Activated CD4-positive, alpha-beta T cell treated with anti-CD3 and anti-CD28 coated beads, Interleukin-2, amount 10 ng/mL, durations not matched to agents 24 days and 14 days (primary cell): ENCODE measurements around the gene NDOR1. TPM values are rescaled to one million over a fixed set of nuclear protein-coding genes. Genes with fewer than 3 reads are reported as not detected.
A peak's percentile ranks its signal among the peaks of the same experiment; 100 is the strongest.

ENCODE experiments used
- DNase-seq: peaks from one replicate; pipeline ENCODE4 v3.0.0; 2022
- H3K27ac Mint-ChIP-seq: one replicate; pipeline ENCODE4 v1.8.0; 2022; ENCODE audit warnings: mild to moderate bottlenecking, mixed read lengths
- H3K27me3 Mint-ChIP-seq: one replicate; pipeline ENCODE4 v1.8.0; 2022; ENCODE audit warnings: mixed read lengths
- H3K36me3 Mint-ChIP-seq: one replicate; pipeline ENCODE4 v1.8.0; 2022; ENCODE audit warnings: low read depth, mild to moderate bottlenecking, mixed read lengths
- H3K4me1 Mint-ChIP-seq: one replicate; pipeline ENCODE4 v1.8.0; 2021; ENCODE audit warnings: mixed read lengths
- H3K4me3 Mint-ChIP-seq: one replicate; pipeline ENCODE4 v1.8.0; 2022; ENCODE audit warnings: mild to moderate bottlenecking, moderate library complexity, mixed read lengths
- H3K9me3 Mint-ChIP-seq: one replicate; pipeline ENCODE4 v1.8.0; 2021; ENCODE audit warnings: mixed read lengths
- intact Hi-C: fragments of 100-400 bp; cut with micrococcal nuclease; formaldehyde crosslinking; loops from one replicate; pipeline ENCODE4 v1.15.1; 2023
- total RNA-seq: library from RNA; stranded (reverse); gene quantifications from 2 replicates; pipeline ENCODE4 v1.2.3, GENCODE V29; 2022

The NDOR1 gene
- total RNA-seq, 1 donor from 2014 or later: 45.1 TPM

GRCh38 chr9:137220317-137221094 lies 15.0 kb downstream of the NDOR1 start:
- intact Hi-C loops: no loop called here
- DNase-seq: no peak

GRCh38 chr9:137221095-137221505 lies 15.6 kb downstream of the NDOR1 start:
- intact Hi-C loops: no loop called here
- DNase-seq: no peak
- Mint-ChIP-seq H3K9me3 (no peaks in the 10 kb centered on the region), H3K27ac (peak overlapping the region; percentile 41), H3K27me3 (no peaks in the 10 kb centered on the region), H3K4me1 (peaks cover 4% of the 10 kb centered on the region), H3K36me3 (no peaks in the 10 kb centered on the region), H3K4me3 (peak overlapping the region; percentile 74)

More at GRCh38 chr9:137220317-137221094, 15.0 kb downstream of the NDOR1 start:
- H3K36me3 Mint-ChIP-seq: no peaks in the 10 kb centered on the region
- H3K4me3 Mint-ChIP-seq: peak overlapping the region; percentile 74
- peak overlapping the region; percentile 41 for H3K27ac Mint-ChIP-seq
- no peaks in the 10 kb centered on the region for H3K9me3 Mint-ChIP-seq
- no peaks in the 10 kb centered on the region for H3K27me3 Mint-ChIP-seq
- H3K4me1 Mint-ChIP-seq: peaks cover 4% of the 10 kb centered on the region

- no peaks in the 10 kb centered on the region for H3K36me3 Mint-ChIP-seq
- intact Hi-C loops: loop anchor here (2.0 kb wide), 1 partner anchor 93 kb away; no protein-coding TSS in a partner anchor
- no peak for DNase-seq
- no peak overlapping the region for H3K27ac Mint-ChIP-seq
- no peak overlapping the region for H3K4me3 Mint-ChIP-seq
- H3K27me3 Mint-ChIP-seq: no peaks in the 10 kb centered on the region
- H3K9me3 Mint-ChIP-seq: no peaks in the 10 kb centered on the region
- peaks cover 4% of the 10 kb centered on the region for H3K4me1 Mint-ChIP-seq
These were observed 16.1 kb downstream of the NDOR1 start for GRCh38 chr9:137221506-137222111.

- H3K27ac Mint-ChIP-seq: peak within 1 kb of the TSS; percentile 90
- DNase-seq: peak; percentile 79
- H3K4me1 Mint-ChIP-seq: peaks cover 4% of the 10 kb centered on the region
- H3K27me3 Mint-ChIP-seq: no peaks in the 10 kb centered on the region
- H3K4me3 Mint-ChIP-seq: peak within 1 kb of the TSS; percentile 88
- no peaks in the 10 kb centered on the region for H3K36me3 Mint-ChIP-seq
- no peaks in the 10 kb centered on the region for H3K9me3 Mint-ChIP-seq
- intact Hi-C loops: loop anchor here (1.0 to 2.0 kb wide), 6 partner anchors 17 to 136 kb away; partner anchors contain the start of genes ANAPC2, MAN1B1, NDOR1 and SSNA1
These were observed 16.9 kb downstream of the NDOR1 start, which contains the start of gene RNF208 for GRCh38 chr9:137222190-137223077. Gene RNF208, minus strand, starts transcription at chr9:137222240. Its CDS starts 1,028 bp downstream, at chr9:137221212.

- H3K9me3 Mint-ChIP-seq: no peaks in the 10 kb centered on the region
- peak overlapping the region; percentile 90 for H3K27ac Mint-ChIP-seq
- peak; percentile 99 for DNase-seq
- H3K4me1 Mint-ChIP-seq: peaks cover 6% of the 10 kb centered on the region
- peaks cover 2% of the 10 kb centered on the region for H3K27me3 Mint-ChIP-seq
- peak overlapping the region; percentile 88 for H3K4me3 Mint-ChIP-seq
- intact Hi-C loops: loop anchor here (1.0 to 2.0 kb wide), 6 partner anchors 18 to 137 kb away; partner anchors contain the start of genes ANAPC2, MAN1B1, NDOR1 and SSNA1
- H3K36me3 Mint-ChIP-seq: no peaks in the 10 kb centered on the region
These were observed 17.8 kb downstream of the NDOR1 start for GRCh38 chr9:137223078-137223970.

GRCh38 chr9:137224830-137225694 lies 19.6 kb downstream of the NDOR1 start, which contains the start of gene CYSRT1:
Gene CYSRT1, plus strand, starts transcription at chr9:137225174. Its CDS starts 448 bp downstream, at chr9:137225622.
- DNase-seq: peak; percentile 75
- intact Hi-C loops: no loop called here
- H3K27me3 Mint-ChIP-seq: peaks cover 2% of the 10 kb centered on the region
- H3K9me3 Mint-ChIP-seq: no peaks in the 10 kb centered on the region
- peak within 1 kb of the TSS; percentile 90 for H3K27ac Mint-ChIP-seq
- H3K36me3 Mint-ChIP-seq: no peaks in the 10 kb centered on the region
- H3K4me1 Mint-ChIP-seq: peaks cover 6% of the 10 kb centered on the region
- peak within 1 kb of the TSS; percentile 88 for H3K4me3 Mint-ChIP-seq

GRCh38 chr9:137225699-137226331 lies 20.3 kb downstream of the NDOR1 start:
- Mint-ChIP-seq H3K27me3 (peaks cover 2% of the 10 kb centered on the region), H3K27ac (no peak overlapping the region), H3K36me3 (no peaks in the 10 kb centered on the region), H3K9me3 (no peaks in the 10 kb centered on the region), H3K4me1 (peaks cover 6% of the 10 kb centered on the region), H3K4me3 (no peak overlapping the region)
- intact Hi-C loops: no loop called here
- DNase-seq: no peak

- H3K4me1 Mint-ChIP-seq: peaks cover 6% of the 10 kb centered on the region
- H3K27ac Mint-ChIP-seq: no peak overlapping the region
- intact Hi-C loops: loop anchor here (1.0 kb wide), 1 partner anchor 108 kb away; no protein-coding TSS in a partner anchor
- DNase-seq: no peak
- no peak overlapping the region for H3K4me3 Mint-ChIP-seq
- H3K36me3 Mint-ChIP-seq: no peaks in the 10 kb centered on the region
- H3K27me3 Mint-ChIP-seq: peaks cover 2% of the 10 kb centered on the region
- no peaks in the 10 kb centered on the region for H3K9me3 Mint-ChIP-seq
These were observed 21.0 kb downstream of the NDOR1 start for GRCh38 chr9:137226338-137227053.

GRCh38 chr9:137227054-137227852 lies 21.8 kb downstream of the NDOR1 start, which contains the start of gene RNF224:
Gene RNF224, plus strand, starts transcription at chr9:137227502. Its CDS starts 834 bp downstream, at chr9:137228336.
- H3K36me3 Mint-ChIP-seq: no peaks in the 10 kb centered on the region
- intact Hi-C loops: loop anchor here (1.0 kb wide), 1 partner anchor 109 kb away; no protein-coding TSS in a partner anchor
- peak within 1 kb of the TSS; percentile 55 for H3K27ac Mint-ChIP-seq
- peaks cover 2% of the 10 kb centered on the region for H3K27me3 Mint-ChIP-seq
- peaks cover 6% of the 10 kb centered on the region for H3K4me1 Mint-ChIP-seq
- no peaks in the 10 kb centered on the region for H3K9me3 Mint-ChIP-seq
- H3K4me3 Mint-ChIP-seq: no peak within 1 kb of the TSS
- peak; percentile 95 for DNase-seq

GRCh38 chr9:137227853-137228505 lies 22.5 kb downstream of the NDOR1 start:
- Mint-ChIP-seq H3K36me3 (no peaks in the 10 kb centered on the region), H3K27me3 (peaks cover 2% of the 10 kb centered on the region), H3K4me1 (peaks cover 5% of the 10 kb centered on the region), H3K27ac (peak overlapping the region; percentile 55), H3K9me3 (no peaks in the 10 kb centered on the region), H3K4me3 (no peak overlapping the region)
- intact Hi-C loops: loop anchor here (1.0 kb wide), 1 partner anchor 110 kb away; no protein-coding TSS in a partner anchor
- no peak for DNase-seq
